Stimulated activated CD8-positive, alpha-beta memory T cell treated with anti-CD3 and anti-CD28 coated beads, Interleukin-12 subunit alpha, Interleukin-12 subunit beta, amount 100 ng/mL, for 1 hour (primary cell): ENCODE measurements around the gene GPR153.

Experiments
- DNase-seq: peaks from one replicate; pipeline ENCODE4 v3.0.0-alpha.2; 2020; ENCODE audit warnings: low read depth

The GPR153 gene

DNA sequence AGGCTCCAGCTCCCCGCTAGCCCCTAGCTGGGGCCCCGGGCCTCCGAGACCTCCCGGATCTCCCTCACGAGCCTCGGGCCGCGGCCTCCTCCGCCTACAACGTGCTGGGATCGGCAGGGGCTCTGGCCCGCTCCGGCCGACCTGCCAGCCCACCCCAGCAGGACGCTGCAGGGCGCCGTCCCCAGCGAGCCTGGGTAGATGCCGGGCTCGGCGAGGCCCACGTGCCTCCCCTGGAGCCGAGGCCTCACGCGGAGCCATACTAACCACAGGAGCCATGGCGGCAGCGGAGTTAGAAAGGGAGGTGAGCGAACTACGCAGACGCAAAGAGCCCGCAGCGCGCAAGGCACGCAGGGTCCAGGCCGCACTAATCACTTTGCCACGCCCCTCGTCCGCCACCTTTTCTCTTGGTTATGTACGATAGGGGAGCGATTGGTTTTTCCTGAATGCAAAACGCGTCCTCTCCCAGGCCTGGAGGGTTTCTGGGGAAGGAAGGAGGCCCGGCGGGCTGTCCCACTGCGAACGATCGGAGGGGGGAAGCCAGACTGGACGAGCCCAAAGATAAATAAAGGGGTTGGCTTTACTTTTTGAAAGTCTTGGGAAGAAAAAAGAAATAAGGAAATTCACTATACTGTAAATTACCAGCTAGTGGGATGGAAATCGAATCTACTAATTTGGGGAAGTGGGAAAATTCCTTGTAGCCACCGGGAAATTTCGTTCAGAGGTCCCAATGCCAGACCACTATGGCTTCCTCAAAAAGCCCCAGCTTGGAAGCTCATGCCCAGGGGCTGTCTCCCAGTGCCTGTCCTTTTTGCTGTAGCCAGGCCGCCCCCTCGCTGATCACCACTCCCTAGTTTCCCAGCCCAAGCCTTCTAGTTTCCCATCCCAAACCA is 61.4 kb downstream of the GPR153 start, which contains the start of gene RPL22:
Gene RPL22 (minus strand): TSS at position 298 of the 890 bp plus-strand sequence. CDS start 22 bp downstream, at position 276.
- DNase-seq: peak; percentile 95

DNA sequence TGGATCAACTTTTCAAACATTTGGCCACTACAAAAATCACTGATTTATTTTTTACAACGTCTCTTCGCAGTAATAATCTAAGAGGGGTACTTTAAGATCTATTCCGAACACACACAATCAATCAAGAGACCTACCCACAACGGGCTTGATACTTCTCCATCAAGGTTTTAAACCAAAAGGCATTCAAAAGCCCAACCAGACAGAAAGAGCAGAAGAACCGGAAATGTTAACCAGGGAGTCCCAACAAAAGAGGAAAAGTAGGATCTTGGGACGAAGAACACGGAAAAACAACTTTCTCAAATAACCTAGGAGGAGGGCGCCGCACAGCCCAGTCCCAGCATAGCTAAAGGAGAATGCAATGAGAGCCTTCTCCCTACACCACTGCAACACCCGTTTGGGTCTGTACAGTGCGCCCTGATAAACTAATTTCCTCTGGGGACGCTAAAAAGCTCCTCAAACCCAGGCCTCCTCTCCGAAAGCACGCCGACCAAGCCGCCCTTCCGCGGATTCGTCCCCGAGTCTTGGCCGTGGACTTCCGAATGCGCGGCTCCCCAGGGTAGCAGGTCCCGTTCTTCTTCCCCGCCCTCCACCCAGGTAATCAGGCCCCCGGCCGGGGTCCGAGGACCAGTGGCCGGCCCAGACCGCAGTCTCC is 62.1 kb downstream of the GPR153 start:
- DNase-seq: no peak

DNA sequence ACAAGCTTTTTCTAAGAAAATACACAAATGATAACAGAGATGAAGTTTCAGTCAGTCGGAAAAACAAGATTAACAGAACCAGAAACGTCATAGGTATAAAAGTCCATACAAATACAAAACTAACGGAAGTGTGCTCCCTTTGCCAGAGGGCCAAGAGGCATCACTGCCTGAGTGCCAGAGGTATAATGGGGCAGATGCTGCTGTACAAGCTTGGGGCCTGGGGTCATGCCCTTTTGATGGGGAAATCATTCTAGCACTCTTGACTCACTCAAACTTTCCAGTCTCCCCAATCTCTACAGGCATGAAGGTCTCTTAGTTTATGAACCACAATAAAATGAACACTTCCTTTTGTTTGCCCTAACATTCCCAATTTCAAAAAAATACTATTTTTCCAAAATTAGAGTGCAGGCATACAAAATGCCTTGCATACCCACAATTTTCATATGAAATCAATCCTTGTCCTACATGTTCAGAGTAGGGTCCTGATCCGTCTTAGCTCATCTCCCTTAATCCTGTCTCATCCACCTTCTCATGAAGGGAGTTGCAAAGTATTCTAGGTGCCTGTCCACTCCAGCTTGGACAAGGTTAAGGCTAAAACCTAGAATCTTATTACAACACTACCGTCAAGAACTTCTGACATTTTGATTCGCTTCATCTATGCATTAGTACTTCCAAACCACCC is 63.0 kb downstream of the GPR153 start:
- no peak for DNase-seq
